Smooth muscle cell (in vitro differentiated cells): ENCODE data around the gene CACNA1S. TPM values are rescaled to one million over a fixed set of nuclear protein-coding genes. Genes with fewer than 3 reads are reported as not detected.

ENCODE experiments used
- DNase-seq: peaks from one replicate; lab custom pipeline; 2025; ENCODE audit not compliant: unreplicated experiment; lab: John Stamatoyannopoulos, UW
- H2AFZ ChIP-seq: fragments of 200-600 bp; sonication (generic); 2 replicates; pipeline ENCODE4 v1.6.0; 2016; ENCODE audit warnings: antibody characterized with exemption, low read depth, mild to moderate bottlenecking
- H3F3A ChIP-seq: fragments of 200-600 bp; sonication (generic); 2 replicates; pipeline ENCODE4 v1.6.0; 2017; ENCODE audit warnings: antibody characterized with exemption, low read depth
- H3K27ac ChIP-seq: fragments of 200-600 bp; sonication (generic); 2 replicates; pipeline ENCODE4 v1.5.1; 2016; ENCODE audit warnings: low read depth, mild to moderate bottlenecking
- H3K27me3 ChIP-seq: fragments of 200-600 bp; sonication (generic); 2 replicates; pipeline ENCODE4 v1.6.1; 2016; ENCODE audit warnings: low read depth, mild to moderate bottlenecking
- H3K36me3 ChIP-seq: fragments of 200-600 bp; sonication (generic); 2 replicates; pipeline ENCODE4 v1.5.1; 2016; ENCODE audit warnings: low read depth
- H3K4me1 ChIP-seq: fragments of 200-600 bp; sonication (generic); 2 replicates; pipeline ENCODE4 v1.5.1; 2016; ENCODE audit warnings: low read depth
- H3K4me2 ChIP-seq: fragments of 200-600 bp; sonication (generic); 2 replicates; pipeline ENCODE4 v1.6.0; 2016; ENCODE audit warnings: mild to moderate bottlenecking
- H3K4me3 ChIP-seq: fragments of 200-600 bp; sonication (generic); 2 replicates; pipeline ENCODE4 v1.5.1; 2016; ENCODE audit warnings: mild to moderate bottlenecking
- H3K79me2 ChIP-seq: fragments of 200-600 bp; sonication (generic); 2 replicates; pipeline ENCODE4 v1.6.0; 2016; ENCODE audit warnings: low read depth, mild to moderate bottlenecking
- H3K9ac ChIP-seq: fragments of 200-600 bp; sonication (generic); 2 replicates; pipeline ENCODE4 v1.6.0; 2016; ENCODE audit warnings: low read depth
- H3K9me3 ChIP-seq: fragments of 200-600 bp; sonication (generic); replicated peaks from 2 replicates; pipeline ENCODE4 v1.5.1; 2016; ENCODE audit warnings: low read depth
- H4K20me1 ChIP-seq: fragments of 200-600 bp; sonication (generic); 2 replicates; pipeline ENCODE4 v1.6.0; 2016; ENCODE audit warnings: low read depth
- CTCF ChIP-seq: fragments of 200-600 bp; sonication (generic); IDR thresholded peaks from 2 replicates; pipeline ENCODE4 v1.5.1; 2017; ENCODE audit warnings: borderline replicate concordance, mild to moderate bottlenecking, antibody characterized with exemption; ENCODE audit not compliant: insufficient read depth, poor library complexity, severe bottlenecking
- WGBS: methylation state at CpG from one replicate; pipeline ENCODE4 v1.1.7; 2016; ENCODE audit warnings: low lambda C conversion rate; 5-methylcytosine and 5-hydroxymethylcytosine counted together
- polyA plus RNA-seq: library from polyadenylated mRNA; unstranded; fragments of >200 nt; fragmentation: Nextera tagmentation; extraction: Ambion mirVana; gene quantifications from 2 replicates; pipeline ENCODE4 v1.2.1, GENCODE V29; 2016
- total RNA-seq: library from RNA; depleted of rRNA; stranded (reverse); fragments of >200 nt; gene quantifications from 2 replicates; pipeline ENCODE4 v1.2.3, GENCODE V29; 2014

Gene CACNA1S
- total and polyA plus RNA-seq, 2 experiments from 2014 or later = not detected

- H3K79me2 ChIP-seq = no peaks in the 10 kb centered on the region
- no peak overlapping the region for H3K9ac ChIP-seq
- no peaks in the 10 kb centered on the region for H3K36me3 ChIP-seq
- no peak overlapping the region for H2AFZ ChIP-seq
- H3K27ac ChIP-seq = no peak overlapping the region
- H3K4me3 ChIP-seq = no peak overlapping the region
- H3K4me2 ChIP-seq = no peak overlapping the region
- H4K20me1 ChIP-seq = no peaks in the 10 kb centered on the region
- DNase-seq = no peak
- 92% methylated on average over 5 of the region's 5 CpGs for WGBS
- H3K27me3 ChIP-seq = no peaks in the 10 kb centered on the region
- no peak for TF ChIP-seq CTCF
- H3K9me3 ChIP-seq = no peaks in the 10 kb centered on the region
- peaks cover 9% of the 10 kb centered on the region for H3K4me1 ChIP-seq
- no peaks in the 10 kb centered on the region for H3F3A ChIP-seq
Observed at GRCh38 chr1:201007481-201007880, 104.7 kb downstream of the CACNA1S start.

GRCh38 chr1:201006450-201006849, 105.8 kb downstream of the CACNA1S start:
- 54% methylated on average over 2 of the region's 2 CpGs for WGBS
- peaks cover 9% of the 10 kb centered on the region for H3K4me1 ChIP-seq
- TF ChIP-seq CTCF = no peak
- H3K4me2 ChIP-seq = no peak overlapping the region
- H3K27ac ChIP-seq = no peak overlapping the region
- no peaks in the 10 kb centered on the region for H3K79me2 ChIP-seq
- no peak overlapping the region for H2AFZ ChIP-seq
- H3F3A ChIP-seq = no peaks in the 10 kb centered on the region
- H3K4me3 ChIP-seq = no peak overlapping the region
- H3K9me3 ChIP-seq = no peaks in the 10 kb centered on the region
- no peak for DNase-seq
- no peaks in the 10 kb centered on the region for H3K27me3 ChIP-seq
- no peaks in the 10 kb centered on the region for H3K36me3 ChIP-seq
- H3K9ac ChIP-seq = no peak overlapping the region
- no peaks in the 10 kb centered on the region for H4K20me1 ChIP-seq

GRCh38 chr1:201004732-201005131, 107.5 kb downstream of the CACNA1S start:
- H3K4me3 ChIP-seq = no peak overlapping the region

More at GRCh38 chr1:201004732-201005131, 107.5 kb downstream of the CACNA1S start:
- Histone ChIP-seq H3K27me3 (no peaks in the 10 kb centered on the region), H3K9ac (no peak overlapping the region), H3K4me2 (no peak overlapping the region), H3K36me3 (no peaks in the 10 kb centered on the region), H3K9me3 (no peaks in the 10 kb centered on the region), H2AFZ (no peak overlapping the region), H3K79me2 (no peaks in the 10 kb centered on the region), H3F3A (no peaks in the 10 kb centered on the region), H3K4me1 (no peaks in the 10 kb centered on the region), H4K20me1 (no peaks in the 10 kb centered on the region), H3K27ac (no peak overlapping the region)
- no peak for DNase-seq
- TF ChIP-seq CTCF = no peak
- 96% methylated on average over 14 of the region's 14 CpGs for WGBS
